ENCODE measurements around the gene MGAT4A. TPM values are rescaled to one million over a fixed set of nuclear protein-coding genes. Genes with fewer than 3 reads are reported as not detected.

The MGAT4A gene
- total and polyA plus RNA-seq, 8 donors, result 14.1 to 72.1 (median 56.7) TPM

DNA sequence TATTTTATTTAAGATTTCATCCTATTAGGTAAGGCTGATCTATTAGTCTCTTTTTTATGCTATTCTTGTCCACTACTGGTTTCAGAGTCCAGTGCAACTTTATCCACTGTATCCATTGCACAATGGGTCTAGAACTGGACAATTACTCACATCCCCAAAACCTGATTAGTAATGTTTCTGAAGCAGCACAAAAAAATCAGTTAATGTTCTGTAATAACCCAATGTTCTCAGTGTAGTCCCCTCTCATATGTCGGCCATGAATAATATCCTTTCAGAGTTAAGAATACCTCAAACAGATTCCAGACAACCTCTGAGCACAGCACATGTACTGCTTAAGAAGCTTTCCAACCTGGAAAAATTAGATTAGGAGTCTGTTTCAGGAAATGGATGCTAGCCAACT lies 29.7 kb downstream of the MGAT4A start:
- no peaks in the 10 kb centered on the region for H3K27me3 ChIP-seq
- H3K9me3 ChIP-seq, result no peaks in the 10 kb centered on the region
- H3K4me1 ChIP-seq, result peaks cover 44 to 69% (median 66%) of the 10 kb centered on the region in 3 donors
- intact Hi-C loops (cut with DNase I), result no loop called here
- no peaks in the 10 kb centered on the region for H3K36me3 ChIP-seq
- peak overlapping the region; percentile 43 to 74 (median 68) for H3K27ac ChIP-seq
- no peak for FAIRE-seq
- no peak for TF ChIP-seq CTCF (IDR thresholded peaks at IDR 0.05)
- 9 to 13% methylated on average over 1 of the region's 1 CpG for WGBS, 2 donors
- no peak overlapping the region for H3K4me3 ChIP-seq
- ATAC-seq, result peak; percentile 25 to 28 (median 26)
- DNase-seq, result no peak

DNA sequence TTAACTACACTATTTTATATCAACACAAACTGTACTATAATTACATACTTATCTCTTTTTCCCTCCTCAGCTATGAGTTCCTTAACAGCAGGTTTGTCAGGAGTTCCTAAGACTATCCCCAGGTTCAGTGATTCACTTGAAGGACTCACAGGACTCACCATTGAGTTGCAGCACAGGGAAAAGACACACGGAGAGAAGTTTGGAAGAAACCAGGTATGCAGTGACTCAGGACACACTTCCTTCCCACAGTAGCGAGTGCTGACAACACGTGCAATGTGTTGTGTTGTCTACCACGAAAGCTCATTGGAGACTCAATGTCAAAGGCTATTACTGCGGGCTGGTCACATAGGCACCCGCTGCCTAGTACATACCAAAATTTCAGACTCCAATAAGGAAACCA lies 32.0 kb downstream of the MGAT4A start:
- DNase-seq (no peak), ATAC-seq (no peak), FAIRE-seq (no peak)
- Histone ChIP-seq H3K27me3 (no peaks in the 10 kb centered on the region), H3K4me1 (peaks cover 33 to 53% (median 47%) of the 10 kb centered on the region in 3 donors), H3K9me3 (no peaks in the 10 kb centered on the region), H3K27ac (peak overlapping the region in 1 of 4 donors; percentile 34), H3K36me3 (no peaks in the 10 kb centered on the region), H3K4me3 (no peak overlapping the region)
- WGBS, 2 donors, result 38 to 45% methylated on average over 6 of the region's 6 CpGs
- intact Hi-C loops (cut with DNase I), result no loop called here
- TF ChIP-seq CTCF (IDR thresholded peaks at IDR 0.05), result no peak

DNA sequence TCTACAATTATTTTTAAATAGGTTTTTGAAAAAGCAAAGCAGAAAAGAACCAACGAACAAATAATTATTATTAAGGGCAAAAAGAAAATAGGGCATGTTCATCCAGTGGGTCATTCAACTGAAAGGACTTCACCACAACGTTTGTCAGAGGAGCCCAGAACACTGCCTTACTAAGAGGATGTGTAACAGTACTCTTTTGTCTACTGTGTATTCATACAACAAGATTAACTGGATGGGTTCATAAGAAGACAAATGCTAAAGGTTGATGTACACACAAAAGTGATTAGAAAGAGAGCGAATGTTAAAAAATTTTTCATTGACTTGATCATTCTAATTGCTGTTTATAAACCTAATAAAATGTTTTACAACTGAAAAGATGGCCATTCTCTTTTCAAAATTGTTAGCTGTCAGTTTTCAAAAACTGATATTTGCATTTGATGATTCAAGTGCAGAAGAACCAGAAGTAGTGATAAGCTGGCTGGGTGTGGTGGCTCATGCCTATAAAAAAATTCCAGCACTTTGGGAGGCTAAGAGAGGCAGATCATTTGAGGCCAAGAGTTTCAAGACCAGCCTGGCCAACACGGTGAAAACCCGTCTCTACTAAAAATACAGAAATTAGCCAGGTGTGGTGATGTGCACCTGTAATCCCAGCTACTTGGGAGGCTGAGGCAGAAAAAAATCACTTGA lies 33.1 kb downstream of the MGAT4A start:
- intact Hi-C loops (cut with DNase I), result no loop called here
- no peak overlapping the region for H3K4me3 ChIP-seq
- ATAC-seq (no peak), FAIRE-seq (no peak), DNase-seq (no peak)
- 75% methylated on average over 5 of the region's 5 CpGs for whole genome bisulfite sequencing, 2 donors
- peaks cover 22 to 42% (median 36%) of the 10 kb centered on the region in 3 donors for H3K4me1 ChIP-seq
- H3K36me3 ChIP-seq, result no peaks in the 10 kb centered on the region
- no peak overlapping the region for H3K27ac ChIP-seq
- no peaks in the 10 kb centered on the region for H3K27me3 ChIP-seq
- no peaks in the 10 kb centered on the region for H3K9me3 ChIP-seq
- TF ChIP-seq CTCF (IDR thresholded peaks at IDR 0.05), result no peak

DNA sequence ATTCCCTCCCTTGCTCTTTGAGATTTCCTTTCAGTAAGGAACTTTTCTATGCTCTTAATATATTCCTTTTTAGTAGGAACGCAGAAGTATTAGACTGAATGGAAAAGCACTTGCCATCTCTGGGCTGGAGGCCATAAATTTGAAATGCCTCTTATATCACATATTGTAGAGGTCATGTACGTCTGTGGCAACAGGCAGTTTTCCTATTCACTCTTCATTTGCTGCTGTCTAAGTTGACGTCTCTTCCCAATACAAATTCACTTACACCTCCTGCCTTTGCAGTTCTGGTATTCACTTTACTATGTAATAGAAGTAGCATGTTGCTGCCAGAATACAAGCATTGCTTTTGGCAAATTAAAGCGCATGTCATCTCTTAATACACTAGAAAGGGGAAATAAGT lies 34.7 kb downstream of the MGAT4A start:
- Histone ChIP-seq H3K27ac (no peak overlapping the region), H3K4me3 (no peak overlapping the region), H3K4me1 (peaks cover 20 to 29% (median 26%) of the 10 kb centered on the region in 3 donors), H3K36me3 (no peaks in the 10 kb centered on the region), H3K27me3 (no peaks in the 10 kb centered on the region), H3K9me3 (no peaks in the 10 kb centered on the region)
- FAIRE-seq (no peak), ATAC-seq (no peak), DNase-seq (no peak)
- no peak for TF ChIP-seq CTCF (IDR thresholded peaks at IDR 0.05)
- 74% methylated on average over 4 of the region's 4 CpGs for WGBS, 2 donors
- intact Hi-C loops (cut with DNase I), result no loop called here

GRCh38 chr2:98695255-98695654 lies 35.7 kb downstream of the MGAT4A start:
- 93 to 97% methylated on average over 3 of the region's 3 CpGs for WGBS, 2 donors
- H3K9me3 ChIP-seq, result no peaks in the 10 kb centered on the region
- intact Hi-C loops (cut with DNase I), result no loop called here
- H3K4me3 ChIP-seq, result no peak overlapping the region
- DNase-seq (no peak), ATAC-seq (no peak), FAIRE-seq (no peak)
- no peak overlapping the region for H3K27ac ChIP-seq
- peaks cover 21 to 30% (median 21%) of the 10 kb centered on the region in 3 donors for H3K4me1 ChIP-seq
- H3K27me3 ChIP-seq, result no peaks in the 10 kb centered on the region
- no peak for TF ChIP-seq CTCF (IDR thresholded peaks at IDR 0.05)
- no peaks in the 10 kb centered on the region for H3K36me3 ChIP-seq
